Measurements from ENCODE around the gene COL15A1.
"Not testable (repeated sequence)": the region's sequence is repeated elsewhere in the genome, so short reads cannot be mapped to it uniquely, and the experiment has no call there.

COL15A1 gene

DNA sequence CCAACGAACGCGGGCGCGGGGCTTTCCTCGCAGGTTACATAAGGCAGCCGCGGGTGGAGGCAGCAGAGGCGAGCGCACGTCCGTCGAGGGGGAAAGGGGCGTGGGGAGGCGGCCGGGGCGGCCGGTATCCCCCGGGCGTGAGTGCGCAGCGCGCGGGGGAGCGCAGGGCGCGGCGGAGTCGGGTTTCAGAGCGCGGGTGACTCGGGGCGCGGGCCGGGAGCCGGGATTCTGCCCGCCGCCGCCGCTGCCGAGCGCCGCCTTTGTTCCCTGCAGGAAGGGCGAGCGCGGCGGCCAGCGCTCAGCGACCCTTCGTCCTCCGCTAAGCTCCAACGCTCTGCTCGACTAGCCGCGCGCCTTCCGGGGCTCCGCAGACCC, at the start of gene COL15A1:
Gene COL15A1 (plus strand): TSS at position 226 of the 375 bp plus-strand sequence. CDS start 155 bp downstream, outside the sequence.
- DNase-seq (ENCODE audit: low spot score) = no peak

DNA sequence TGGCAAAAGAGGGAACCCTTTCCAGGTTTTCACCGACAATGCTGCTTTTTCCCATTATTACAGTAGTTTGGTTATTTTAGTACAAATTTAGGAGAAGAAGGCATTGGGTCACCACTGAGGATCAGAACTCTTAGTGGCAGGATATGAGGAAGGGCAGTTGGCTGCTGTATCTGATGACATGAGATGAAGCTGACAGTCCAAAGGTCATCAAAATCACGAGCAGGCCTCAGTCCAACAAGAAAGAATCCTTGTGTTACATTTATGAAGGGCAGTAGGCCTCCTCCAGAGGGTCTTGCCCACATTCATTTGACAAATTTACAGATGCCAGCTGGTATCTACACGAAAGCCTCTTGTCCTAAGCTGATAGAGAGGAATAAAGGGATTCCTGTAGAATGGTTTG, 49.5 kb upstream of the COL15A1 start:
- no peak for DNase-seq (ENCODE audit: low spot score)

DNA sequence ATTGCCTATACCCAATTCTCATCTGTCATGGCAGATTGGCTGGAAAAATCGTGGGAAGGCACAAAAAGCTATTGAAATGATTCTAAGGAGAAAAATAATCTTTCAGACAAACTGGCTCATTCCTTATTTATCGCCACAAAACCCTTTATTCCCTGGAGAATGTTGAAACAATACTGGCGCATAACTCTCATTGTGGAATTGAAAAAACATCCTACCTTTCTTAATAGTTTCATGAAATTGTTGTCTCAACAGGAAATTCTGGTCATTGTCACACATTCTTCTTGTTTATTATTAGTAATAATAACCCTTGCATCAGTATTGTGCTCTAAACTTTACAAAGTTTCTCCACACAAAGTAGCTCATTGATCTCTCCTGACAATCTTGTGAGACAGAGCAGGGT, 48.9 kb upstream of the COL15A1 start:
- DNase-seq (ENCODE audit: low spot score) = no peak

DNA sequence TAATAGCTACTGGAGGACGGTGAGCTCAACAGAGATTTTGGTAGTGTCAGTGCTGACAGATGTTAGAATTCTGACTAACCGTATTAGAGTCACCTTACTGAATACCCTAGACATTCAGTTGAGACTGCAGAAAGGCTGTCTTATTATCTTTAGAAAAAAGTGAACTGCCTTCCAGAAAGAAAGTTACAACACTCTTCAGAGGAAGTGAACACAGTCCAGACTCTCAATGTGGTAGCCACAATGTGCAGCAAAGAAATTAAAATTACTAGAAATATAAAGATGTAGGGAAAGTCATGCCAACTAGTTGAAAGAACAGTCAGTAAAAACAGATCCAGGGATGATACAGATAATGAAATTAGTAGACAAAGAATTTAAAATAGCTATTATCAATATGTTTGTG, 47.1 kb upstream of the COL15A1 start:
- DNase-seq (ENCODE audit: low spot score) = no peak

DNA sequence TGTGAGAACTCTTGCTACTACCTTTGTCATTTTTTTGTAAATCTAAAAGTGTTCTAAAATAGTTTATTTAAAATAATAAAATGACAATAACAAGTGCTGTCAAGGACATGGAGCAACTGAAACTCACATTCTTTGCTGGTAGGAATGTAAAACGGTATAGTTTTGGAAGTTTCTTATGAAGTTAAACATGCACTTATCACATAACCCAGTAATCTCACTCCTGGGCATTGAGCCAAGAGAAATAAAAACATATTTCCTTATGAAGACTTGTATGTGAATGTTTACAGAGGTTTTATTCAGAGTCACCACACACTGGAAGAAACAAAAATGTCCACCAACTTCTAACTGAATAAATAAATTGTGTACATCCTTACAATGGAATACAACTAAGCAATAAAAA, 46.0 kb upstream of the COL15A1 start:
- DNase-seq (ENCODE audit: low spot score) = no peak

DNA sequence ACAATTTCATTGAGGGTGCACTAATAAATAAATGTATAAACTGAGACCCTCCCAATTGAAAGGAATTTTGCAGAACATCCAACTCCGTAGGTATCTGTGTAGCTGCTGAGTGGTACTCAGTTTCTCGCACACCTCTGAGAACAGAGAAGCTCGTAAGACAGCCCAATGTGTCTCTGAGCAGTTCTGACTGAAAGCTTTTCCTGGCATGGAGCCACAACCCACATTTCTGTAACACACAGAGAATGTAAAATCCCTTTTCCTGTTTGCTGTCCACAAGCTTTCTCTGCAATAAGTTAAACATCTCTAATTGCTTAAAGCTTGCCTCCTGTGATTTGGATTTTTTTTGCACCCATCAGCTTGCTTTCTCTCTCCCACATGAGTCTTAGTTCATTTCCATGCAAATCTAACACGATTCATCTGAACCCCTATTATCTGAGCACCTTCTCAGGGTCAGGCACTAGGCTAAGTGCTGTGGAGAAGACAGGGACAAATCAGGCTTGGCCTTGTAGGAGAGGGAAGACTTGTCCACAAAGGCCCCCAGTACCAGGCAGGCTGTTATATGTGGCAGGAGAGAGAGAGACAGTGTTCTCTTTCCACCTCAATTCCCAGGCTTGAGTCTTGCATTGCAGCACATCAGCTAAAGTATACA, 44.2 kb upstream of the COL15A1 start:
- no peak for DNase-seq (ENCODE audit: low spot score)

DNA sequence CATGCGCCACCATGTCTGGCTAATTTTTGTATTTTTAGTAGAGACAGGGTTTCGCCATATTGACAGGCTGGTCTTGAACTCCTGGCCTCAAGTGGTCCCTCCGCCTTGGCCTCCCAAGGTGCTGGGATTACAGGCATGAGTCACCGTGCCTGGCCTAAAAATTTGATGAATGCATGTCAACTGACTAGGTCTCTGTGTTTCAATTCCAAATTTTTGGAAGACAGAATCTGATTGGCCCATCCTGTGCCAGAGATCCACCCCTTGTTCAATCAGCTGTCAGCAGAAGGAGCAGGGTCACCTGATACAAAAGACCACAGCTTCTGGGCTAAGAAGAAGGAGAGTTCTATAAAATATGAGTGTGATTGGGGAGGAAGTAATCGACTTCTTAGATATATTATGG, 43.5 kb upstream of the COL15A1 start:
- DNase-seq (ENCODE audit: low spot score) = no peak

DNA sequence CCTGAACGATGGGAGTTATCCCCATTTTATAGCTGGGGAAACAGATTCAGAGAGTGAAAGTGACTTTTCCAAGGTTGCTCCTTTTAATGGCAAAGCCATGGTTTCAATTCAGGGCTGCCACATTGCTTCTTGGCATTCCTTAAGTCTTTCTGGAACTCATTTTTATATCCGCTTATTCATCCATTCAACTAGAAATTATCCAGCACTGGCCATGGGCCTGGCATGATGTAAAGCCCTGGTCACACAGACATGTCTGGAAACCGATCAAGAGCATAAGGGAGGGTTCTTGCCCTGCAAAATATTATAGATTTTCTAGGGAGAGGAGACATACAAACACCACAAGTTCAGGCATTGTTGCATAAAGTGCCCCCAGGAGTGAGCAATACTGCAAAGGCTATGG, 43.0 kb upstream of the COL15A1 start:
- no peak for DNase-seq (ENCODE audit: low spot score)

DNA sequence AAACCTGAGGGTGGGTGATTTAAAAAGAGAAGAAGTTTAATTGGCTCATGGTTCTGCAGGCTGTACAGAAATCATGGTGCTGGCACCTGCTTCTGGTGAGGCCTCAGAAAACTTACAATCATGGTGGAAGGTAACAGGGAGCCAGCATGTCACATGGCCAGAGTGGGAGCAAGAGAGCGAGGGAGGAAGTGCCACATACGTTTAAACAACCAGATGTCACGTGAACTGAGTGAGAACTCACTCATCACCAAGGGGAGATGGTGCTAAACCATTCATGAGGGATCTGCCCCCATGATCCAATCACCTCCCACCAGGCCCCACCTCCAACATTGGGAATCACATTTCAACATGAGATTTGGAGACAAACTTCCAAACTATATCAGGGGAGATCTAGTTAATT, 41.9 kb upstream of the COL15A1 start:
- DNase-seq (ENCODE audit: low spot score) = not testable (repeated sequence)

DNA sequence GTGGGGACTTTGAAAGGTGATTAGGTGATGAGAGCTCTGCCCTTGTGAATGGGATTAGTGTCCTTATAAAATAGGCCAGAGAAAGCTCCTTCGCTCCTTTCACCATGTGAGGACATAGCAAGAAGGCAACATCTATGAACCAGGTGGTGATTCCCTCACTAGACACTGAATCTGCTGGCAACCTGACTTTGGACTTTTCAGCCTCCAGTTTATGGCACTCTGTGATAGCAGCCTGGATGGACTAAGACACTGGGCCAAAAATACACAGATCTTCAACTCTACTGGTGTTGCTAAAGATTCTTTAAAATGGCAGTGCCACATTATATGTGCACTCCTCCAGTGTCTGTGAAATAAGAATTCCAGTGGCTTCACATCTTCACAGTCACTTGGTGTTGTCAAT, 41.2 kb upstream of the COL15A1 start:
- no peak for DNase-seq (ENCODE audit: low spot score)

DNA sequence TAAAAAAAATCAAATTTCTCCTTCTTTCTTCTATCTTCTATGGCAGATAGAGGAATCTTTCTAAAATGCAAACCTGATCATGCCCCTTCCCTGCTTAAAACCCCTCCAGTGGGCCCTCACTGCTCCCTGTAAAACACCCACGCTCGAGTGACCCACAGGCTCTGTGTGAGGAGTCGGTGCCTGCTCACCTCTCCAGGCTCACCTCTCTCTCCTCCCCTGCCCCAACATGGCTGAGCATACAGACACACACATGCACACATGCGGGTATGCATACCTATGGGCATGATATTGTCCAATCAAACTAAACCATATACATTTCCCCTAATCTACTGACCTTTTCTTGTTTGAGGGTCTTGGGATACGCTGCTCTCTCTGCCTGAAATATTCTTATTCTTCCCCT, 40.8 kb upstream of the COL15A1 start:
- DNase-seq (ENCODE audit: low spot score) = no peak

DNA sequence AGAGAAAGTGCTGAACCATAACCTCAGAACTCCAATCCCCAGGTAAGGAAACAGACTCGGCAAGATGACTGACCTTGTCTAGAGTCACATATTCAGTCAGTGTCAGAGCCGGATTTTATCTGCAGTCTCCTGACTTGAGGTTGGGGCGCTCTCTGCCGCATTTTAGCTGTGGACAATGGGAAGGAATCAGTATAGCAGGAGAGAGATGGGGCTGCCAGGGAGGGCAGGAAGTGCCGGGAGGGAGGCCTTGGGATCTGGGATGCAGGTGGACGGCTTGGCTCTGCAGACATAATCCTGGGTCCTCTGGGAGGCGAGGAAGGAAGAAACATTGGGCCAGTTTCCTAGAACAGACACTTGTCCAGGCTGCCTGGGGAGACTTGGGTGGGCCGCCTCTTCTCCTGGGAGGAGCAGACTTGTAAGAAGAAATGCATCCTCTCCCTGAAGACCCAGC, 39.7 kb upstream of the COL15A1 start:
- no peak for DNase-seq (ENCODE audit: low spot score)

DNA sequence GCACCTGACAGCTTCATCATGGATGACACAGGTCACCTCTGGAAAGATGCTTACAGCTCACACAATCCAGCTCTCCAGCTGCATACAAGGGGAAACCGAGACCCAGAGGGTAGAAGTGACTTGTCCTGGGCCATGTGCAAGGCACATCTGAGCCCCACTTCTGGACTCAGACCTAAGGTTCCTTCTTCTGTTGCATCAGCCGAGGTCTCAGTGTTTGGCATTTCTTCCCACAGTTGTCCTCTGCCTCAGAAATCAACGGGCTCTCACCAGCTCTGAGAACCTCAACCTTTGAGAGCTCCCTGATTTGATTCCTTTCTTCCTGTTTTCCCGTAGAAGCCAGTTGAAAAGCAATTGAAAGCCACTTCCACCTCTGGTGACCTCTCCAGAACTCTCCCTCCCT, 38.7 kb upstream of the COL15A1 start:
- DNase-seq (ENCODE audit: low spot score) = no peak

DNA sequence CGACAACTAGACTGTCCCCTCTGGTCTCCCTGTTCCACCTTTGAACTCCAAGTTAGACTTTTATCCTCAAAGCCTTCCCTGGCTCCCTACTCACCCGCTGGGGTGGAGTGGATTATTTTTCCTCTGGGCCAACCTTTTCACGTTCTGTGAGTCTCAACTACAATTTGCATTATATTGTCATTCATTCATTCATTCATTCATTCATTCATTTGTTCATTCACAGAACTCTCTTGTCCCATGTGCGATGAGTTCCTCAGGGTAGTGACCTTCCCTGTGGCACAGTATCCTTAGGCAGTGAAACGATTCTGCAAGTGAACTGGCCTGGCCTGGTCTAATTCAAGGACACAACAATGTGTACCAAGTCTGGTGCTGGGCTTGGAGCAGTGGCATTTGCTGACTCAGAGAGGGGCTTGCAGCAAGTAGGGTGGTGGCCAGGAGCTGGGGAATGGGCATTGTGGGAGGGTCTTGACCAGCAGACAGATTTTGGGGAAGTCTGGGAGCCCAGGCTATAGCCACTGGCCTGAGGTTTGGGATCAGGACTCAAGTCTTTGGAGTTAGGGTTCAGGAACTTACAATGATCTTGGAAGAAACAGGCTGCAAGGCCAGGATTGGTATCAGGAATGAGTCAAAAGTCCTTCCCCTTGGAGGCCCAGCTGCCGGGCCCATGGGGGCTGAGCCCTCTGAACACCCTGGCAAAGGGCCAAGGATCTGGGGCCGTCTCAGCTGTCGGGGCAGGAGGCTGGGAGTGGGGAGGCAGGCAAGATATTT, 37.2 kb upstream of the COL15A1 start:
- no peak for DNase-seq (ENCODE audit: low spot score)

DNA sequence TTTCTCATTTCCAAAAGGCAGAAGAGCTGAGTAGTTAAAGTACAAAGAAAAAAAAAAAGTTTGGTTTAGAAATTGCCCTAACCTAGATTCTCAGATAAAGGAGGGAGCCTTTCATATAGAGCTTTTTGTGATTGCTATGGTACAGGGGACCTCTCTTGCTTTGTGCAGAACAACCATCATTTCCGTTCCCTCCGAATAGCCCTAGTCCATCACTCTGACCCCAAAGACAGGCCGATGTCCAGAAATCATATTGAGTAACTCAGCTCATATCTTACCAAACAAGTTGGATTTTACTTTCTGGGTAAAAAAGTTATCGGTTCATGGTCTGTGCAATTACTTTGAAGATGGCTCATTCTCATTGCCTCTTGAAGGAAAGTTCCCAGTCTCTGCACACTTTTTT, 36.7 kb upstream of the COL15A1 start:
- DNase-seq (ENCODE audit: low spot score) = no peak

DNA sequence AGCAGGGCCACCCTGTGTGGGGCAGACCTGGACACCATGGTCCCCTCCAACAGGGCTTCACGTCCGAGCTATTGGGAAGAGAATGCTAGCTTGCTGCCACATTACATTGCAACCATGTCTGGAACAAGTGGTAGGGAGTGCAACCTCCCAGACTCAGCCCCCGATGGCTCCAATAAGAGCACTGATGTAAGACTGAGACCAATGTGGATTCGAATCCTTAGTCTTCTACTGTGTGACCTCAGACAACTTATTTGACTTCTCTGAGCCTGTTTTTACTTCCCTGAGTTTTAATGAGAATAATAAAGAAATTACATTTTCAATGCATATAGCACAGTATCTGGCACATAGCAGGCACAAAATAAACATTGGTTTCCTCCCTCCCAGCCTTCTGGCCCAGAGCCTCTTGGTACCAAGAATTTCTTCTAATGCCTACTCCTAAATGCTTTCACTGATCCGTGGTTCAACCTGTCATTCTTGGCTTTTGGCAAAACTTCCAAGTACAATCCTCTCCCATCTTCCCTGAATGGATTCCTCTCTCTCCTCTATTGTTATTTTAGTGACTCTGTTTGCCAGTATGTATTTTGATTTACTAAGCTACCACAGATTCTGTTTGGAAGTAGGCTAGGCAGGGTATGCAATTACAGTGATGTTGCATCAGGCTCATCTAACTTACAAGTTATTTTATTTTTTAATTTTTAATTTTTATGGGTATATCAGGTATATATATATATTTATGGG, 34.6 kb upstream of the COL15A1 start:
- no peak for DNase-seq (ENCODE audit: low spot score)

DNA sequence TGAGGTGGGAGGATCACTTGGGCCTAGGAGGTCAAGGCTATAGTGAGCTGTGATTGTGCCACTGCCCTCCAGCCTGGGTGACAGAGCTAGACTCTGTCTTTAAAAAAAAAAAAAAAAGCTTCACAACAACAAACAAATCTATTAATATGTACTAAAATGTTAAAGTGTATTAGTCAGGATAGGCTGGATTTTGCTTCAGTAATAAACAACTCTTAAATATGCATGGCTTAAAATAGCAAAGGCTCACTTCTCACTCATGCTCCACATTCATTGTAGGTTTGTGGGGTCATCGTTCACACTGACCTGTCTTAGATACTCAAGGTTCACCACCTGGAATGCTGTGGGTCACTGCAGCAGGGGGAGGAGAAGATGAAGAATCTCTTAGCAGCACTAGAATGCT, 33.8 kb upstream of the COL15A1 start:
- DNase-seq (ENCODE audit: low spot score) = no peak

DNA sequence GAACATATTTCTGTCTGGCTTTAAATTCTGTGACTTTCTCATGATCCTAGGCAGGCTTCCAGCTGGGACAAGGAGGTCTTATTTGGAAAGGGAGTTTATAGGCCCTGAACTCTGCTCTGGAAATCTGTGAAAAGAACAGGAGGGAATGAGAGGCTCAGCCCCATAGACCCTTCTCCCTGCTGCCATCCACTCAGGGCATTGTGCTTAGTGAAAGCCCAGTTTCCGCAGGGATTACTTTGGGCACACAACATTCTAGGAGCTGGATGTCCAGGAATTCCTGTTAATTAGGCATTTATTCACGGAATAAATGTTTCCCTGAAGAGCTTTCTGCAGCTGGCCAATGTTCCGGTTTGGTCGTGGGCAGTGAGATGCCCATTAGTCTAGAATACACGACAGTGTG, 32.7 kb upstream of the COL15A1 start:
- no peak for DNase-seq (ENCODE audit: low spot score)

DNA sequence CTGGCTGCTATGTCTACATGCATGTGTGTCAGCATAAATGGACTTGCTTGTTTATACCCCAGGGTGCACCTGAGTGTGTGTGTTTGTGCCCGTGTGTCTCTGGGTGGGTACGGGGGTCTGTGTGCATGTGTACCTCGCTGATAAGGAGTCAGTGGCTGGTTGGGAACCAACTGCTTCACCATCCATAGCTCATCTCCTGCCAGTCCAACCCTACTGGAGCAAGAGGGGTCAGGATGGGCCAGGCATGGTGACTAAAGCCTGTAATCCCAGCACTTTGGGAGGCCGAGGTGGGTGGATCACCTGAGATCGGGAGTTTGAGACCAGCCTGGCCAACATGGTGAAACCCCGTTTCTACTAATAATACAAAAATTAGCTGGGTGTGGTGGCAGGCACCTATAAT, 32.0 kb upstream of the COL15A1 start:
- DNase-seq (ENCODE audit: low spot score) = not testable (repeated sequence)

DNA sequence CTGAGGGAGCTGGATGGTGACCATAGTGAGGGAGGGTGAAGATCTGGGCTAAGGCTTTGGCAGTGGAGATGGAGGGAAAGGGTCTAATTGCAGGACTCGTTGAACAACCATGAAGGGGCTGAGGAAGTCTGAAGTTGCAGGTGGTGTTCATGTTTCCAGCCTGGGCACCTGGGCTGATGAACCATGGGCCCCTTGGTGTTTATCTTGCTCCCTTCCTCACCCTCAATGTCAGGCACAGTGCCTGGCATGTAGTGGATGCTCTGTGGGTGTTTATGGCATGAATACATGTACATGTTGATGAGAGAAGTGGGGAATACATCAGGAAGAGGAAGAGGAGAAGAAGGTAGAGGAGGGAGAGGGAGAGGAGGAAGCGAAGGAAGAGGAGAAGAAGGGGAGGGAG, 31.3 kb upstream of the COL15A1 start:
- DNase-seq (ENCODE audit: low spot score) = no peak

DNA sequence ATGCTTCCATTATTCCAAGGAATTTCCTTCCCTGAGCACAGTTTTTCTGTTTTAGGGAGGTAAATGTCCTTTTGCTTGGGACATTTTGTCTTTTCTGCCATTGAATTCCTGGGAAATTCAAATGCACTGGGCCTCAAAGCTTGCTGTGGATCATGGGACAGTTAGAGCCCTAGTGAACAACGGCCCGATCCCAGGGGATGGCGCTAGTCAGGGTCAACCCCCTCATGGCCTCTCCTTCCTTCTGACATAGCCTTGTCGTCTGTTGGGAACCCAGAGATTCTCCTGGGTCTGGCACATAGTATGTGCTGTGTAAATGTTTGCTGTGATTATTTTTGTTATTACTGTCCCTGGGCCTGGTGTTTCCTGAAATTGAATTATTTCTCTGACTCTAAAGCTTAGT, 30.7 kb upstream of the COL15A1 start:
- no peak for DNase-seq (ENCODE audit: low spot score)

DNA sequence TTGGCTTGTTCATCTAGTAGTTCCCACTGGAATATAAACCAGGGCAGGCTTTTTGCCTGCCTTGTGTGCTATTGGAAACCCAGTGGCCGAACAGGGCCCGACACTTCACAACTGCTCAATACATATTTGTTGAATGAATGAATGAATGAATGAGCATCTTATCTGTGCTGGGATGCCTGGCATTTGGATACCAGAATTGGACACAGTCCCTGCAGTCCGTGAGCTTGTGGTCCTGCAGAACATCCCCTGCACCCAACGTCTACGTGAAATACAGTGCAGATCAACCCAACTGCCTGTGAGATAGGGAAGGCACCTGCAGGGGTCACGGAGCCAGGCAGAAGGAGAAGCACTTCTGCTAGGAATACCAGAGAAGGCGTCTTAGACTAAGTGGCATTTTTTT, 30.0 kb upstream of the COL15A1 start:
- no peak for DNase-seq (ENCODE audit: low spot score)

DNA sequence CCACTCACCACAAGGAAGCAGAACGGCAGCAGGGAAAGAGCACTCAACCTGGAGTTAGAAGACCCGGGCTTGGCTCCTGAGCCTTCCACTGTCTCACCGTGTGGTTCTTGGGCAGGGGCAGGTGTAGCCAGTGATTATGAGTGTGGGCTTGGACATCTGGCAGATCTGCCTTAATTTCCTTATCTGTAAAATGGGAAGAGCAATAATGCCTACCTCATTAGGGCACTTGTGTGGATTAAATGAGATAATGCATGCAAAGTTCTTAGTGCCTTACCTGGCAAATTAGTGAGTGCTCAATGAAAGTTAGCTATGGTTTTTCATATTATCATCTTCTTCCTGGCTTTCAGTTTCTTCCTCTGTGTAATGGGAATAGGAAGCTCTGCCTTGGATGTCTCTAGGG, 28.1 kb upstream of the COL15A1 start:
- no peak for DNase-seq (ENCODE audit: low spot score)
